ENCODE measurements around the gene PPP1R15B. TPM values are rescaled to one million over a fixed set of nuclear protein-coding genes. Genes with fewer than 3 reads are reported as not detected.
A peak's percentile ranks its signal among the peaks of the same experiment; 100 is the strongest.

Gene PPP1R15B
- total RNA-seq, 1 donor = 23.9 TPM

GRCh38 chr1:204421441-204421840, 9.8 kb upstream of the PPP1R15B start:
- Histone ChIP-seq H3K79me2 (ENCODE audit: insufficient read depth, low read length) (no peaks in the 10 kb centered on the region), H3K4me2 (ENCODE audit: insufficient read depth, low read length) (no peak overlapping the region), H3K9me3 (ENCODE audit: low read depth, low read length) (no peaks in the 10 kb centered on the region), H3K27ac (ENCODE audit: low read depth, low read length) (no peak overlapping the region), H4K20me1 (ENCODE audit: insufficient read depth, low read length) (no peaks in the 10 kb centered on the region), H2AFZ (ENCODE audit: low read length) (no peak overlapping the region), H3K27me3 (ENCODE audit: insufficient read depth, low read length) (peaks cover 3% of the 10 kb centered on the region), H3K4me1 (ENCODE audit: insufficient read depth, low read length) (peaks cover 54% of the 10 kb centered on the region), H3K36me3 (ENCODE audit: insufficient read depth, low read length) (no peaks in the 10 kb centered on the region), H3K4me3 (ENCODE audit: insufficient read depth, low read length) (no peak overlapping the region)
- no peak for DNase-seq (ENCODE audit: insufficient read length, low spot score, missing footprints)
- TF ChIP-seq CTCF (IDR thresholded peaks at IDR 0.05; ENCODE audit: extremely low read depth, low read depth, low read length) = no peak

GRCh38 chr1:204420039-204421004, 8.7 kb upstream of the PPP1R15B start:
- H3K79me2 ChIP-seq (ENCODE audit: insufficient read depth, low read length) = no peaks in the 10 kb centered on the region
- H3K27ac ChIP-seq (ENCODE audit: low read depth, low read length) = no peak overlapping the region
- no peak for DNase-seq (ENCODE audit: insufficient read length, low spot score, missing footprints)
- no peaks in the 10 kb centered on the region for H4K20me1 ChIP-seq (ENCODE audit: insufficient read depth, low read length)
- no peak for TF ChIP-seq CTCF (IDR thresholded peaks at IDR 0.05; ENCODE audit: extremely low read depth, low read depth, low read length)
- H3K4me3 ChIP-seq (ENCODE audit: insufficient read depth, low read length) = no peak overlapping the region
- H2AFZ ChIP-seq (ENCODE audit: low read length) = no peak overlapping the region
- no peaks in the 10 kb centered on the region for H3K36me3 ChIP-seq (ENCODE audit: insufficient read depth, low read length)
- peaks cover 3% of the 10 kb centered on the region for H3K27me3 ChIP-seq (ENCODE audit: insufficient read depth, low read length)
- H3K4me2 ChIP-seq (ENCODE audit: insufficient read depth, low read length) = no peak overlapping the region
- no peaks in the 10 kb centered on the region for H3K9me3 ChIP-seq (ENCODE audit: low read depth, low read length)
- peaks cover 47% of the 10 kb centered on the region for H3K4me1 ChIP-seq (ENCODE audit: insufficient read depth, low read length)

- Histone ChIP-seq H3K79me2 (ENCODE audit: insufficient read depth, low read length) (no peaks in the 10 kb centered on the region), H3K36me3 (ENCODE audit: insufficient read depth, low read length) (no peaks in the 10 kb centered on the region), H3K27ac (ENCODE audit: low read depth, low read length) (peak overlapping the region; percentile 96), H4K20me1 (ENCODE audit: insufficient read depth, low read length) (no peaks in the 10 kb centered on the region), H3K4me2 (ENCODE audit: insufficient read depth, low read length) (peak overlapping the region; percentile 50), H3K9me3 (ENCODE audit: low read depth, low read length) (no peaks in the 10 kb centered on the region), H3K4me1 (ENCODE audit: insufficient read depth, low read length) (peaks cover 47% of the 10 kb centered on the region), H3K4me3 (ENCODE audit: insufficient read depth, low read length) (no peak overlapping the region), H3K27me3 (ENCODE audit: insufficient read depth, low read length) (no peaks in the 10 kb centered on the region), H2AFZ (ENCODE audit: low read length) (peak overlapping the region; percentile 4)
- no peak for TF ChIP-seq CTCF (IDR thresholded peaks at IDR 0.05; ENCODE audit: extremely low read depth, low read depth, low read length)
- peak; percentile 72 for DNase-seq (ENCODE audit: insufficient read length, low spot score, missing footprints)
Observed at GRCh38 chr1:204419064-204419403, 7.4 kb upstream of the PPP1R15B start.

Data from osteoblast (primary cell).